D721Med (cell line): ENCODE data around the gene PEF1.

Experiments
- DNase-seq: peaks from one replicate; pipeline ENCODE4 v3.0.0; 2011; ENCODE audit warnings: low spot score; ENCODE audit not compliant: insufficient read length
- FAIRE-seq: peaks from 2 replicates; lab custom pipeline; 2011; peaks lifted over from hg19 to GRCh38; lab: Jason Lieb, UNC
- CTCF ChIP-seq: IDR thresholded peaks from 2 replicates; pipeline ENCODE4 v1.5.1; 2012; ENCODE audit warnings: mild to moderate bottlenecking, control low read depth; ENCODE audit not compliant: insufficient read depth; ENCODE audit errors: missing control alignments

The PEF1 gene

GRCh38 chr1:31621847-31622730 lies 22.6 kb downstream of the PEF1 start:
- no peak for FAIRE-seq
- DNase-seq = no peak
- no peak for TF ChIP-seq CTCF

- FAIRE-seq (no peak), DNase-seq (no peak)
- no peak for TF ChIP-seq CTCF
Observed at GRCh38 chr1:31621498-31621820, 23.2 kb downstream of the PEF1 start.

GRCh38 chr1:31620631-31621497 lies 23.8 kb downstream of the PEF1 start:
- no peak for TF ChIP-seq CTCF
- FAIRE-seq (no peak), DNase-seq (no peak)

GRCh38 chr1:31618916-31619846 lies 25.5 kb downstream of the PEF1 start:
- no peak for TF ChIP-seq CTCF
- DNase-seq = no peak
- no peak for FAIRE-seq

DNA sequence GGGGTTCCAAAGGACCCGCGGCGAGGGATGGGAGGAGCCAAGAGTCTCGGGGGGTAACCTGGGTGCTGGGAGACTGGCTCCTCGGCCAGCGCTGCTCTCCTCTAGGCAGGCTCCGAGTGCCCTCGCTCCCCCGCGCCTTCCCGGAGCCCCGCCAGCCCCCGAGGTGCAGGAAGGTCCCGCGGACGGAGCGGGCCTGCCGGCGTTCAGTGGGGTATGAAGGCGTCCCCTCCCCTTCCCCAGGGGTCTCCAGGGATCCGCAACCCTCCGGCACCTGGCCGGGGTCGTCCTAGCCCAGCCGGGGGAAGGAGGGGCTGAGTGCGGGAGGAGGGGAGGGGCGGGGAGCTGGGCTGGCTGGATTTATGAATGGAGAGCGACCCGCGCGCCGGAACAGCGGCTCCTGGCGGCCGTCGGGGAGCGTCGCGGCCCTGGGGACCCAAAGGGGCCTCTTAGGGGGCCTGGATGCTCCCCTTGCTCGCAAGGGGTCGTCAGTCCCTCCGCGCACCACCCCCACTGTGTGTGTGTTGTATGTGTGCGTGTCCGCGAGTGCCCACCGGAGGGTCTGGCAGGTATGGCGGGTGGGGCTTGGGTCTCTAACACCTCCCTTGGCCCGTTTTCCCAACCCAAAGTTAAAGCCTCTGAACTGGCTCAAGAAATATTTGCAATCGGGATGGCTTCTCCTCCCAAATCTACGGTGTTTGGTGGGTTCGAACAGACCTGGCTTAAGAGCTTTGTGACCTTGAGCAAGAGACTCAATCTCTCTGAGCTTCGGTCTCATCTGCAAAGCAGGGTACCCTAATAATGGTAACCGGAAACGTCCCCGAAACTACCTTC lies 26.5 kb downstream of the PEF1 start:
- DNase-seq = peak; percentile 77
- no peak for FAIRE-seq
- TF ChIP-seq CTCF = peak; percentile 54
